Calu3 (cell line): ENCODE data around the gene MON1B. TPM values are rescaled to one million over a fixed set of nuclear protein-coding genes. Genes with fewer than 3 reads are reported as not detected.

Experiments used
- BruUV-seq: library from RNA; stranded (reverse); fragments of 400-500 nt; replicated peaks from 2 replicates; lab custom pipeline; 2021; lab: Mats Ljungman, UMichigan
- CTCF ChIA-PET: fragments of 300-600 bp; sonication (Branson Sonifier 250); formaldehyde crosslinking; loops from one replicate; lab custom pipeline; 2022; ENCODE audit warnings: antibody characterized with exemption; lab: Charles Lee
- DNase-seq: peaks from one replicate; pipeline ENCODE4 v3.0.0; 2022
- H3K27ac Mint-ChIP-seq: one replicate; pipeline ENCODE4 v1.8.0; 2022; ENCODE audit warnings: mixed read lengths; ENCODE audit not compliant: unreplicated experiment
- H3K27me3 Mint-ChIP-seq: one replicate; pipeline ENCODE4 v1.8.0; 2022; ENCODE audit warnings: mixed read lengths; ENCODE audit not compliant: unreplicated experiment
- H3K36me3 Mint-ChIP-seq: one replicate; pipeline ENCODE4 v1.8.0; 2022; ENCODE audit warnings: mild to moderate bottlenecking, moderate library complexity, mixed read lengths; ENCODE audit not compliant: insufficient read depth, unreplicated experiment
- H3K4me1 Mint-ChIP-seq: one replicate; pipeline ENCODE4 v1.8.0; 2022; ENCODE audit warnings: mild to moderate bottlenecking, low read depth, mixed read lengths; ENCODE audit not compliant: unreplicated experiment
- H3K4me3 Mint-ChIP-seq: one replicate; pipeline ENCODE4 v1.8.0; 2022; ENCODE audit warnings: mild to moderate bottlenecking, low read depth, moderate library complexity, mixed read lengths; ENCODE audit not compliant: unreplicated experiment
- H3K9me3 Mint-ChIP-seq: one replicate; pipeline ENCODE4 v1.8.0; 2022; ENCODE audit warnings: low read depth, mixed read lengths; ENCODE audit not compliant: unreplicated experiment
- intact Hi-C: fragments of 100-400 bp; cut with micrococcal nuclease; formaldehyde crosslinking; loops from one replicate; pipeline ENCODE4 v1.10.0; 2022; ENCODE audit not compliant: unreplicated experiment
- total RNA-seq: library from RNA; stranded (reverse); gene quantifications from 2 replicates; pipeline ENCODE4 v1.2.3, GENCODE V29; 2022
- TF ChIP-seq, protein P1 (sequence below): fragments of 200-600 bp; IDR thresholded peaks from one replicate; pipeline ENCODE4 v1.8.0; 2022; ENCODE audit warnings: antibody characterized with exemption; ENCODE audit not compliant: unreplicated experiment

MON1B gene
- total RNA-seq, 1 experiment from 2014 or later, result 91.3 TPM

DNA sequence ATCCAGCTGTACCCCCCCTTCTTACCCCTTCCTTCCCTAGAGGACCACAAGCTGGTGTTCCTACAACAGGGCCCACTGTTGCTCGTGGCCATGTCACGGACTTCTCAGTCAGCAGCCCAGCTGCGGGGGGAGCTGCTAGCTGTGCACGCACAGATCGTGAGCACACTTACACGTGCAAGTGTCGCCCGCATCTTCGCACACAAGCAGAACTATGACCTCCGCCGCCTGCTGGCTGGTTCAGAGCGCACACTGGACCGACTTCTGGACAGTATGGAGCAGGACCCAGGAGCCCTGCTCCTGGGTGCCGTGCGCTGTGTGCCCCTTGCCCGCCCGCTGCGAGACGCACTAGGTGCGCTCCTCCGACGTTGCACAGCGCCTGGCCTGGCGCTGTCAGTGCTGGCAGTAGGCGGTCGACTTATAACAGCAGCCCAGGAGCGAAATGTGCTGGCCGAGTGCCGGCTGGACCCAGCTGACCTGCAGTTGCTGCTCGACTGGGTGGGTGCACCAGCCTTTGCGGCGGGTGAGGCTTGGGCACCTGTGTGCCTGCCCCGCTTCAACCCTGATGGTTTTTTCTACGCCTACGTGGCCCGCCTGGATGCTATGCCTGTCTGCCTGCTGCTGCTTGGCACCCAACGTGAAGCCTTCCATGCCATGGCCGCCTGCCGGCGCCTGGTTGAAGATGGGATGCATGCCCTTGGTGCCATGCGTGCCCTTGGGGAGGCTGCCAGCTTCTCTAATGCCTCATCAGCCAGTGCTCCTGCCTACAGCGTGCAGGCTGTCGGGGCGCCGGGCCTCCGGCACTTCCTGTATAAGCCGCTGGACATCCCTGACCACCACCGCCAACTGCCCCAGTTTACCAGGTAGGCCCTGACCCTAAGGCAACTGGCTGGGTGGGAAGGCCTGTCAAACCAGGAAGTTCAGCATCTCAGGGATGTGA is 3.6 kb downstream of the MON1B start:
- intact Hi-C loops, result no loop called here
- Mint-ChIP-seq H3K36me3 (peaks cover 64% of the 10 kb centered on the region), H3K4me1 (peaks cover 33% of the 10 kb centered on the region), H3K27ac (no peak overlapping the region), H3K9me3 (no peaks in the 10 kb centered on the region), H3K4me3 (no peak overlapping the region), H3K27me3 (no peaks in the 10 kb centered on the region)
- TF ChIP-seq, protein P1, sequence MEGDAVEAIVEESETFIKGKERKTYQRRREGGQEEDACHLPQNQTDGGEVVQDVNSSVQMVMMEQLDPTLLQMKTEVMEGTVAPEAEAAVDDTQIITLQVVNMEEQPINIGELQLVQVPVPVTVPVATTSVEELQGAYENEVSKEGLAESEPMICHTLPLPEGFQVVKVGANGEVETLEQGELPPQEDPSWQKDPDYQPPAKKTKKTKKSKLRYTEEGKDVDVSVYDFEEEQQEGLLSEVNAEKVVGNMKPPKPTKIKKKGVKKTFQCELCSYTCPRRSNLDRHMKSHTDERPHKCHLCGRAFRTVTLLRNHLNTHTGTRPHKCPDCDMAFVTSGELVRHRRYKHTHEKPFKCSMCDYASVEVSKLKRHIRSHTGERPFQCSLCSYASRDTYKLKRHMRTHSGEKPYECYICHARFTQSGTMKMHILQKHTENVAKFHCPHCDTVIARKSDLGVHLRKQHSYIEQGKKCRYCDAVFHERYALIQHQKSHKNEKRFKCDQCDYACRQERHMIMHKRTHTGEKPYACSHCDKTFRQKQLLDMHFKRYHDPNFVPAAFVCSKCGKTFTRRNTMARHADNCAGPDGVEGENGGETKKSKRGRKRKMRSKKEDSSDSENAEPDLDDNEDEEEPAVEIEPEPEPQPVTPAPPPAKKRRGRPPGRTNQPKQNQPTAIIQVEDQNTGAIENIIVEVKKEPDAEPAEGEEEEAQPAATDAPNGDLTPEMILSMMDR, result no peak
- BruUV-seq, result no TSS peak
- DNase-seq, result no peak
- CTCF ChIA-PET, result interaction anchor here (0.7 kb wide), 1 partner anchor 29 kb away, joined by 3 read pairs; no protein-coding TSS in a partner anchor

GRCh38 chr16:77195411-77195810 is 4.4 kb downstream of the MON1B start:
- intact Hi-C loops, result no loop called here
- BruUV-seq, result no TSS peak
- Mint-ChIP-seq H3K4me3 (no peak overlapping the region), H3K27ac (no peak overlapping the region), H3K27me3 (no peaks in the 10 kb centered on the region), H3K9me3 (no peaks in the 10 kb centered on the region), H3K36me3 (peaks cover 63% of the 10 kb centered on the region), H3K4me1 (peaks cover 32% of the 10 kb centered on the region)
- CTCF ChIA-PET, result no interaction called here
- TF ChIP-seq, protein P1, result no peak
- no peak for DNase-seq

DNA sequence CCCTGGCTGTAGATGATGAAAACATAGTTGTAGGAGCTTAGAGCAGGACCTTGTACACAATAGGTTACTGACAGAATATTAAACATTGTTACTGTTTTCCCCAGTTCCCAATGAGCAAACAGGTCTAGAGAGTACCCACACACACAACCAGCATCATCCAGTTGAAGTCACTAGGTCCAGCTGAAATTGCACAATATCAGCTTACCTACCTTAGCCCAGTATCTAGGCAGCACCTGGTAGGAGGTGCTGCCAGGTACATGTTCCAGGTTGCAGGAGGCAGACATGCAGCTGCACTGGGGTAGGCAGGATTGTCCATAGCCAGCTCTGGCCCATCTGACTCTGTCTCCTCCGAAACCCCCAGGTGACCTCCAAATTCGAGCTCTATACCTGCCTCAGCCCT is 6.8 kb downstream of the MON1B start:
- TF ChIP-seq, protein P1, result no peak
- Mint-ChIP-seq H3K27me3 (no peaks in the 10 kb centered on the region), H3K27ac (no peak overlapping the region), H3K4me3 (no peak overlapping the region), H3K4me1 (peaks cover 16% of the 10 kb centered on the region), H3K36me3 (peaks cover 40% of the 10 kb centered on the region), H3K9me3 (no peaks in the 10 kb centered on the region)
- no peak for DNase-seq
- CTCF ChIA-PET, result no interaction called here
- intact Hi-C loops, result no loop called here
- no TSS peak for BruUV-seq

DNA sequence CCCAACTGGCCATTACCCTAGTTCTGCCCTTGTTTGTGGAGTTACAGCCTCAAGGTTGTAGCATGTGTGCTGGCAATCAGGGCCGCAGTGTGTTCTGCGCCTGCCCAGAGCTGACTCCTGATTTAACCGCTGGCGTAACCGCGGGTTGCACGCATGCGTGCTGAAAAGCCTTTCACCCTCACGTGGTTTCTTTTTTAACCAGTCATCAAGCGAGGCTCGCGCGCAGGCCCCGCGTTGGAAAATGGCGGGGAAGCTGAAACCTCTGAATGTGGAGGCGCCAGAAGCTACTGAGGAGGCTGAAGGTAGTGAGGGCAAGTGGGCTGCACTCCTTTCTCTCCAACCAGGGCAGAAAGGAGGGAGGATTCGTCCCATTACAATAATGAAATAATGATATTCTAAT is 8.2 kb downstream of the MON1B start, which contains the start of gene SYCE1L:
Gene SYCE1L, plus strand, starts transcription at position 198 of the 400 bp plus-strand sequence. Its CDS starts 44 bp downstream, at position 242.
- CTCF ChIA-PET, result no interaction called here
- TF ChIP-seq, protein P1, result no peak
- Mint-ChIP-seq H3K27ac (no peak within 1 kb of the TSS), H3K36me3 (peaks cover 30% of the 10 kb centered on the region), H3K4me1 (peaks cover 2% of the 10 kb centered on the region), H3K4me3 (no peak within 1 kb of the TSS), H3K9me3 (no peaks in the 10 kb centered on the region), H3K27me3 (no peaks in the 10 kb centered on the region)
- intact Hi-C loops, result no loop called here
- DNase-seq, result no peak
- no TSS peak for BruUV-seq
